GM23248 (cell line): ENCODE measurements around the gene INPP5A. TPM values are rescaled to one million over a fixed set of nuclear protein-coding genes. Genes with fewer than 3 reads are reported as not detected.

ENCODE experiments used
- DNase-seq: peaks from one replicate; pipeline ENCODE4 v3.0.0-alpha.2; 2015
- H2AFZ ChIP-seq: fragments of 200-600 bp; sonication (generic); 2 replicates; pipeline ENCODE4 v1.6.1; 2016; ENCODE audit warnings: antibody characterized with exemption
- H3F3A ChIP-seq: fragments of 200-600 bp; sonication (generic); 2 replicates; pipeline ENCODE4 v1.6.1; 2016; ENCODE audit warnings: mild to moderate bottlenecking, antibody characterized with exemption, mixed run types; ENCODE audit not compliant: insufficient read depth
- H3K27ac ChIP-seq: fragments of 200-600 bp; sonication (generic); 2 replicates; pipeline ENCODE4 v1.5.1; 2016; ENCODE audit warnings: mild to moderate bottlenecking
- H3K27me3 ChIP-seq: fragments of 200-600 bp; sonication (generic); replicated peaks from 2 replicates; pipeline ENCODE4 v1.6.1; 2016; ENCODE audit warnings: mild to moderate bottlenecking; ENCODE audit not compliant: insufficient read depth
- H3K36me3 ChIP-seq: fragments of 200-600 bp; sonication (generic); 2 replicates; pipeline ENCODE4 v1.6.1; 2016; ENCODE audit warnings: low read depth, mild to moderate bottlenecking
- H3K4me1 ChIP-seq: fragments of 200-600 bp; sonication (generic); 2 replicates; pipeline ENCODE4 v1.6.1; 2016; ENCODE audit warnings: mild to moderate bottlenecking; ENCODE audit not compliant: insufficient read depth
- H3K4me2 ChIP-seq: fragments of 200-600 bp; sonication (generic); one replicate; pipeline ENCODE4 v1.6.1; 2016; ENCODE audit warnings: mild to moderate bottlenecking; ENCODE audit not compliant: unreplicated experiment
- H3K4me3 ChIP-seq: fragments of 200-600 bp; sonication (generic); 2 replicates; pipeline ENCODE4 v1.5.1; 2016; ENCODE audit warnings: mild to moderate bottlenecking
- H3K79me2 ChIP-seq: fragments of 200-600 bp; sonication (generic); 2 replicates; pipeline ENCODE4 v1.6.1; 2016; ENCODE audit warnings: mild to moderate bottlenecking; ENCODE audit not compliant: insufficient read depth
- H3K9ac ChIP-seq: fragments of 200-600 bp; sonication (generic); 2 replicates; pipeline ENCODE4 v1.6.1; 2016; ENCODE audit warnings: mild to moderate bottlenecking
- H3K9me2 ChIP-seq: fragments of 200-600 bp; sonication (generic); 2 replicates; pipeline ENCODE4 v1.6.1; 2016; ENCODE audit warnings: mixed run types, mild to moderate bottlenecking, moderate library complexity; ENCODE audit not compliant: insufficient read depth
- H3K9me3 ChIP-seq: fragments of 200-600 bp; sonication (generic); one replicate; pipeline ENCODE4 v1.6.1; 2017; ENCODE audit warnings: low read depth
- H4K20me1 ChIP-seq: fragments of 200-600 bp; sonication (generic); 2 replicates; pipeline ENCODE4 v1.6.0; 2016; ENCODE audit not compliant: insufficient read depth
- EZH2 ChIP-seq: fragments of 200-600 bp; sonication (generic); IDR thresholded peaks from 2 replicates; pipeline ENCODE4 v1.6.1; 2018; ENCODE audit warnings: antibody characterized with exemption, mild to moderate bottlenecking; ENCODE audit not compliant: insufficient read depth, poor library complexity, severe bottlenecking
- EZH2phosphoT487 ChIP-seq: fragments of 200-600 bp; sonication (generic); IDR thresholded peaks from 2 replicates; pipeline ENCODE4 v1.6.1; 2018; ENCODE audit warnings: antibody characterized with exemption, moderate library complexity, mild to moderate bottlenecking, low read depth; ENCODE audit not compliant: insufficient read depth
- WGBS, 2 experiments: methylation state at CpG; one replicate each; pipeline ENCODE4 v1.1.6; 2015 to 2017; ENCODE audit warnings: low lambda C conversion rate in 2 of 2, low coverage in 1 of 2; ENCODE audit errors: missing lambda C conversion rate in 2 of 2; 5-methylcytosine and 5-hydroxymethylcytosine counted together
- in situ Hi-C: fragments of 300-500 bp; cut with MboI; formaldehyde crosslinking; loops from 2 replicates; pipeline ENCODE4 v1.15.0; 2020
- polyA plus RNA-seq: library from polyadenylated mRNA; unstranded; fragments of >200 nt; fragmentation: Nextera tagmentation; extraction: Ambion mirVana; gene quantifications from 2 replicates; pipeline ENCODE4 v1.2.1, GENCODE V29; 2016
- total RNA-seq: library from RNA; depleted of rRNA; stranded (reverse); fragments of >200 nt; shearing (Covaris generic); gene quantifications from 2 replicates; pipeline ENCODE4 v1.2.3, GENCODE V29; 2014

INPP5A gene
- total and polyA plus RNA-seq, 2 experiments from 2014 or later, result 2.3 to 35.2 TPM

DNA sequence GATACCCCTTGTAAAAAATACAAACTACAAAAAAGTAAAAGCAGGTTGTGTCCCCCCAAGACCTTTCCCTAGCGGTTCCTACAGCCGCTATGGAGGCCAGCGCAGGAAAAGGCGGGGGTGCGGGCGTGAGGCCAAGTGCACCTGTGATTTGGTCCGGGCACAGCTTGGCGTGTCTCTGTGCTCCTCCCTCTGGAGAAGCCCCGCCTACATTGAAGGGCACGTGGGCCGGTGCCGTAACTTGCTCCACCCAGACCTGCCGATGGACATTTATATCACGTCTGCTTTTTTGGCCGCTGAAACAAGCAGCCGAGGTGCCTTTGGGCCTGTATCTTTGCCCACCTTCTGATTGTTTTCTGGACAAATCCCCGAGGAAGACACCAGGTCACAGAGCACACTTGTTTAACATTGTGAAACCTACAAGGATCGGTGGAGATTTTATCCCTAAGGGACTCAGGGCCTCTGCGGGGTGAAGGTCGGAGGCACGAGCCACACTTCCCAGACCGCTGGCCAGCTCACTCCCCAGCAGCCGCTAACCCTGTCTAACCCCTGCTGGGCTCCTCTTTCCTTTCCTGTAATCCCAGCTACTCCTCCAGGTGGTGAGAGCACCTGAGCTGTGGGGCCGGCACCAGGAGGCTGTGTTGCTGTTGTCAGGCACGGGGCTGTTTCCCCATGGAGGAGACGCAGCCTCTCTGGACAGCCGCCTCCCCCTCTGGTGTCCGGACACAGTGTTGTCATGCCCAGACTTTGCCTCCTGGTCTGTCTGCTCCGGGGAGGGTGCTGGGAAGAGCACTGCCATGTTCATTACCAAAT is 18.8 kb upstream of the INPP5A start:
- no peak overlapping the region for H3K4me2 ChIP-seq
- H3K4me3 ChIP-seq, result no peak overlapping the region
- H2AFZ ChIP-seq, result no peak overlapping the region
- H3K27ac ChIP-seq, result no peak overlapping the region
- peaks cover 28% of the 10 kb centered on the region for H3K4me1 ChIP-seq
- DNase-seq, result no peak
- H3K9me2 ChIP-seq, result no peaks in the 10 kb centered on the region
- H4K20me1 ChIP-seq, result no peaks in the 10 kb centered on the region
- H3K27me3 ChIP-seq, result no peaks in the 10 kb centered on the region
- H3K79me2 ChIP-seq, result no peaks in the 10 kb centered on the region
- TF ChIP-seq EZH2 (no peak), EZH2phosphoT487 (no peak)
- H3K36me3 ChIP-seq, result no peaks in the 10 kb centered on the region
- in situ Hi-C loops, result no loop called here
- no peaks in the 10 kb centered on the region for H3F3A ChIP-seq
- H3K9me3 ChIP-seq, result no peaks in the 10 kb centered on the region
- no peak overlapping the region for H3K9ac ChIP-seq
- WGBS, 2 experiments, result 89 to 94% methylated on average over 29 of the region's 29 CpGs

DNA sequence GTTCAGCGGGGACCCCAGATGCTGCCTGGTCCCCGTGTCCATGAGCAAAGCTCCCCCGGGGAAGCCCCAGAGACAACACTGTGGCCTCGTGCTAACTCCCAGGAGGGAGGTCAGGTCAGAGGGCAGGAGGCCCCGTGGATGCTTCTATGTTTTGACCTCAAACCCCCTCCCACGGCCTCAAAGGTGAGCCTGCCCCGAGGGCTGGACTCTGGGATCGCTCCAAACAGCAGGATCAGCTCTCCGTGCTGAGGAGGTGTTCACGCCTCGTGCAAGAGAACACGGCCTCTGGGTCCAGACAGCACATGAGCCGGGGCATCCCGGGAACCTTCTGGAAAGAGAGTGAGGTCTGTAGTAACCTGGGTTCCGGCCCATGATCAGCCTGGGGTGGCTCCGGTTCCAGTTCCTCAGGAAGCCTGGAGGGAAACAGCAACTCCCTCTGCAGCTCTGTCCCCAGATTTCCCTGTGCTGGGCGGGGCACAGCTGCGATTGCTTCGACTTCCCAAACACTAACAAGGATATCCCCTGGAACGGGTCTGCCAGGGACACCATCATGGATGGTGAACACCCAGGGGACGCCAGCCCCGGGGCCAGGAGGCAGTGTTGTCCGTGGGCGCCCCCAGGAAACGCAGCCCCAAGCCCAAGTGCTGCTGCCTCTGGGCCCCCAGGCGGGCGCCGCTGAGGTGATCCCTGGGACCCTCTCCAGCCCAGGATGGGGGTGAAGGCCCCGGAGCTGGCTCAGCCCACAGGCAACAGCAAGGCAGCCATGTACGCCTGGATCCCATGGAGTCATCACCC is 18.0 kb upstream of the INPP5A start:
- DNase-seq, result no peak
- H3K9me2 ChIP-seq, result no peaks in the 10 kb centered on the region
- TF ChIP-seq EZH2phosphoT487 (no peak), EZH2 (no peak)
- H3K9ac ChIP-seq, result peak overlapping the region; percentile 7; the same call in 1 of the 2 replicates
- no peaks in the 10 kb centered on the region for H3K27me3 ChIP-seq
- no peaks in the 10 kb centered on the region for H3F3A ChIP-seq
- H3K27ac ChIP-seq, result no peak overlapping the region
- H2AFZ ChIP-seq, result no peak overlapping the region
- H4K20me1 ChIP-seq, result no peaks in the 10 kb centered on the region
- WGBS, 2 experiments, result 83% methylated on average over 23 to 28 of the region's 30 CpGs
- no peaks in the 10 kb centered on the region for H3K36me3 ChIP-seq
- H3K9me3 ChIP-seq, result no peaks in the 10 kb centered on the region
- no peak overlapping the region for H3K4me3 ChIP-seq
- in situ Hi-C loops, result no loop called here
- H3K4me1 ChIP-seq, result peaks cover 28% of the 10 kb centered on the region
- peak overlapping the region; percentile 49 for H3K4me2 ChIP-seq
- no peaks in the 10 kb centered on the region for H3K79me2 ChIP-seq

DNA sequence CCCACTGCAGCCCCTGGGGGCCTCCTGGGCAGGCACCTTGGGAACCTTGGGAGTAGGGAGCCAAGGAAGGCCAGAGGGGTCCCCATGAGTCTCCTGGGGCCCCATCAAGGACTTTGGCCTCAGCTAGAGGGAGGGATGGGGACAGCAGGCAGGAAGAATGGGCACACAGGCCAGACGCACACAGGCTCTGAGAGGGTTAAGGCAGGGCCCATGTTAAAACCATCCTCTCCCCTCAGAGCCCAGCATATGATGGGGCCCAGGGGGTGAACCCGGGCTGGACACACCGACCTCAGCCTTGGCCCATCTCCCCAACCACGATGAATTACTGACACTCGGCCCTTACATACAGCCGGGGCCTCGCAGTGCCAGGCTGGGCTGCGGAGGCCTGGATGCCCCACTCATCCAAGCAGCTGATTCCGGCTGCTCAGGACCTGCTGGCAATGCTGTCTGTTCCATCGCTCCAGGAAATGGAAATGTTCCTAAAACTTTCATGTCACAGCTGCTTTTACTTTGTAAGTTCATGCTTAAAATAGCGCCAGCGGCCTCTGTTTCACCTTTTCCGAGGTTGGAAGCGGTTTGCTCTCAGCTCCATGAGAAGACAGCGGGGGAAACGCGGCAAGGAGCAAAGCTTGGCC is 17.3 kb upstream of the INPP5A start:
- peak; percentile 85 for DNase-seq
- H3K36me3 ChIP-seq, result no peaks in the 10 kb centered on the region
- H3K4me2 ChIP-seq, result peak overlapping the region; percentile 49
- no peaks in the 10 kb centered on the region for H3K79me2 ChIP-seq
- no peaks in the 10 kb centered on the region for H3F3A ChIP-seq
- TF ChIP-seq EZH2phosphoT487 (no peak), EZH2 (no peak)
- H3K4me3 ChIP-seq, result no peak overlapping the region
- no peaks in the 10 kb centered on the region for H3K9me3 ChIP-seq
- H3K9ac ChIP-seq, result peak overlapping the region; percentile 7
- peak overlapping the region; percentile 27 for H2AFZ ChIP-seq
- no peaks in the 10 kb centered on the region for H4K20me1 ChIP-seq
- no peaks in the 10 kb centered on the region for H3K27me3 ChIP-seq
- H3K4me1 ChIP-seq, result peaks cover 28% of the 10 kb centered on the region
- in situ Hi-C loops, result no loop called here
- 15 to 16% methylated on average over 17 of the region's 17 CpGs for WGBS, 2 experiments
- H3K9me2 ChIP-seq, result no peaks in the 10 kb centered on the region
- H3K27ac ChIP-seq, result peak overlapping the region; percentile 35

DNA sequence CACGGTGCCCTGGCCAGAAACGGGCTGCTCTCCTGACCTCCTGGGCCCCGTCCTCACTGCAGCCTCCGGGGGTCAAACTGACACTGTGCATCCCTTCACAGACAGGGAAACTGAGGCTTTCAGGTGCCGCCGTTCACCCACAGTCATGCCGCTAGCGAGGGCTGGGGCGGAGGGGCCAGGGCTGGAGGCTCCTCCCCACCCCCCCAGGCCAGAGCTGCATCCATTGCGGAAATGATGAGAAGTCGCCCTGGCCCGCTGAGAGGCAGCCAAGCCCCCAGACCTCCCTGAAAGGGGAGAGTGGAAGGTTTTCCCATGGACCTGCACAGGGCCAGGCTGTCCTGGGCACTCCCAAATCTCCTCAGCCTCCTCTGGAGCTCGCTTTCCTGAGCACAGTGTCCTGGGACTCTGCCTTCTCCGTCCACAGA is 16.5 kb upstream of the INPP5A start:
- no peak overlapping the region for H3K27ac ChIP-seq
- H2AFZ ChIP-seq, result peak overlapping the region; percentile 27; the same call in 1 of the 2 replicates
- no peaks in the 10 kb centered on the region for H3K36me3 ChIP-seq
- peaks cover 28% of the 10 kb centered on the region for H3K4me1 ChIP-seq
- H4K20me1 ChIP-seq, result no peaks in the 10 kb centered on the region
- TF ChIP-seq EZH2phosphoT487 (no peak), EZH2 (no peak)
- DNase-seq, result no peak
- no peaks in the 10 kb centered on the region for H3F3A ChIP-seq
- H3K79me2 ChIP-seq, result no peaks in the 10 kb centered on the region
- no peaks in the 10 kb centered on the region for H3K9me3 ChIP-seq
- WGBS, 2 experiments, result 80 to 81% methylated on average over 13 to 14 of the region's 14 CpGs
- H3K9ac ChIP-seq, result peak overlapping the region; percentile 7; the same call in 1 of the 2 replicates
- no peak overlapping the region for H3K4me3 ChIP-seq
- H3K4me2 ChIP-seq, result no peak overlapping the region
- in situ Hi-C loops, result no loop called here
- H3K27me3 ChIP-seq, result no peaks in the 10 kb centered on the region
- H3K9me2 ChIP-seq, result no peaks in the 10 kb centered on the region
